GM19397 (cell line): ENCODE data around the gene TMEM134.
A peak's percentile ranks its signal among the peaks of the same experiment; 100 is the strongest.

ENCODE experiments used
- ATAC-seq: cut with Tn5 transposase; IDR thresholded peaks from one replicate; pipeline ENCODE4 v1.9.1; 2021; ENCODE audit warnings: mild to moderate bottlenecking, moderate library complexity; ENCODE audit not compliant: unreplicated experiment

TMEM134 gene

DNA sequence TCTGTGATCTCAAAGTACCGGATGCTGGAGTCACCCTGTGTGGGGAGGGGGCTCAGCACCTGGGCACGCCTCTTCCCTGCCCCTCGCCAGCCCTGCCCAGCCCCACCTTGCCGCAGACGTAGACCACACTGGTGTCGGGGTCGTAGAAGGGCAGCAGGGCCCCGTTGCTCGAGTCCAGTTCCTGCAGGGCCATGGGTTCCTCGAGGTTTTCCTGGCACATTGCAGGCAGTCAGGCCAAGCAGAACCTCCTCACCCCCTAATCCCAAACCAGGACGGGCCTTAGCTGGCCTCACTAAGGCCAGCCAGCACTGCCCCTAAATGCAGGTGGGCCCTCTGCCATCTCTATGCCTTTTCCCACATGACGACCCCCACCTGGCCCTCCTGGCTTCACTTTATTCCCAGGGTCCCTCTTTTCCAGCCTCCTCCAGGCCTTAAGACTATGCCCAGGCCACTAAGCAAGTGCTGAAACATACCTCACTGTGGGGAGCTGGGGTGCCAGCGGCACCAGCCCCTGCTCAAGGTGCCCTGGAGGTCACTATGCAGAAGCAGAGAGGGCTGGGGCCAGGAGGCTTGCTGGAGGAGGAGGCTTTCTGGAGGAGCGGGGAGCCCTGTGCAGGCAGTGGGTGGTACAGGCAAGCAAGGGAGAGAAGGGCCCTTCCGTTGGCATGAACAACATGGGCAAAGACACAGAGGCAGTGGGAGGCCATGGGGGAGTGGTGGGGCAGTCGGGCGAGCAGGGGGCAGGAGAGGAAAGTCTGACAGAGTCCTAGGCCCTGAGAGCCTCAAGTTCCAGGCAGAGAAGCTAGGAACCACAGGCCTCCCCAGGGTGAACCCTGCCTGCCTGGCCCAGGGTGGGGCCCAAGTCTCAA is 28.6 kb downstream of the TMEM134 start:
- no peak for ATAC-seq

- ATAC-seq: no peak
Observed at GRCh38 chr11:67439321-67440228, 29.5 kb downstream of the TMEM134 start.

GRCh38 chr11:67438158-67438902 is 30.7 kb downstream of the TMEM134 start:
- ATAC-seq: no peak

DNA sequence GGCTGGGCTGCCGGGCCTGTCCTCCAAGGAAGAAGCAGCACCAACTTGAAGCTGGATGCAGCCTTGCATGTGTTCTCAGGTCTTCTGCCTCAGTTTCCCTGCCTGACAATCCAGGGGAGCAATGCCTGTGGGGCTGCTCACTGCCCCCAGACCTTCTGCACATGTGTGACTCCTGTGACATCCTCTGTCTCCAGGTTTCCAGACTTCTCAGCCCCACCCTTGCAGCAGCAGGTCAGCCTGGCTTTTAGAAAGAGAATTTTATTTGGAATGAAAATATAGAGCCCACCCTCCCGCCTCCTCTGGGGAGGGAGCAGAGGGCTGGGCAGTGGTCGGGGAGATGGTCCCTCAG is 31.3 kb downstream of the TMEM134 start:
- no peak for ATAC-seq

DNA sequence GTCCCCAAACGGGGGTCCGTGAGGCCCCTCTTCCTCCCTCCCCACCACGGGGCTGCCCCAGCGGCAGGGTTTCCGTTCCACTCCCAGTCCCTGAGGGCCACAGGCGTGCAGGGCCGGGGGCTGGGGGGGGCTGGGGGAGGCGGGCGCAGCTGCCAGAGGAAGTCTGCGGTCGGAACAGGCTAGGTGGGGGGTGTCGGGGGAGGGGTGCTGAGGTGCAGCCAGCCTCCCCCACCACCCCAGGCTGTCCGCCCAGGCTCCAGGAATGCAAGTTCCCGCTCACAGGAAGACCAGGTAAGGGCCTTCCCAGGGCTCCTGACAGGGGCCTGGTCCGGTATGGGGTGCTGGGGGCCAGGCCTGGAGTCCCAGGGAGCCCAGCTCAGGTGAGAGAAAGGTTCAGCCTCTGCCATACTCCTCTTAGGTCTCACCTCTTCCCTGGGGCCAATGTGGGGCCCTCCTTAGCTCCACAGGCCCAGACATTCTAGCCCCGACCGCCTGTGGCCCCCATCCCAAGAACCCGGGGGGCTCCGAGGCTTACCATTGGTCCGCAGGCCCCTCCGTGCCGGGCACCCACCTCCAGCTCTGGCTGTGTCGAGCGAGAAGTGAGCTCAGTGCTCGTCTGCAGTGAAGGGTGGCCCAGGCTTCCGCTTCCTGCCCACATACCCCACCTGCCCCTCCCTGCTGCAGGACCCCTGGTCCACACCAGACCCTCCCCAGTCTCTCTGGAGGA is 31.8 kb downstream of the TMEM134 start, which contains the start of gene PTPRCAP:
PTPRCAP (minus strand) TSS at position 601 of the 727 bp plus-strand sequence; CDS start at position 538, 63 bp downstream.
- peak; percentile 40 for ATAC-seq

DNA sequence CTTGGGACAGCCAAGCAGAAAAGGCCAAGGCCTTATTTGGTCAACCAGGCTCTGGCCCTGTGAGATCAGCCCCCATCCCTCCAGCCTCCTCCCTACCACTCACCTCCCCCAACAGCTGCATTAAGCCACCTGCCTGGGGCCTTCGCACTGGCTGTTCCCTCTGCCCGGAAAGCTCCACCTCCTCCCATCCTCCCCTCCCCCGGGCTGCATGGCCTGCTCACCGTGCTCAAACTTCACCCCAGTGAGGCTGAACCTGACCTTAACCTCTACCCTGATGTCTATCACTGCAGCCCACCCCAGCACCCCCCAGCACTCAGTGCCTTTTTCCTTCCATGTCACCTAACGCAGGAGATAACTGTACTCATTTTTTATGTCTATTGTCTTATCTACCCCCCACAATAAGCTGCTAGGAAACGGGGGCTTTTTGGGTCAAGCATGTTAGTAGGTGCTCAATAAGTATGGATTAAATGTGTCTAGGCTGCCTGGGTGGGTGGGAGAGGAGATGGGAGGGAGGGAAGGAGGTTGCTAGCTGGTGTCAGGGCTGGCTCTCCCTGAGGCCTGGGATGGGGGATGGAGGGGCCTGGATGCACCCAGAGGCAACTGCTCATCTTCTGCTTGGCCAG is 32.5 kb downstream of the TMEM134 start:
- no peak for ATAC-seq

DNA sequence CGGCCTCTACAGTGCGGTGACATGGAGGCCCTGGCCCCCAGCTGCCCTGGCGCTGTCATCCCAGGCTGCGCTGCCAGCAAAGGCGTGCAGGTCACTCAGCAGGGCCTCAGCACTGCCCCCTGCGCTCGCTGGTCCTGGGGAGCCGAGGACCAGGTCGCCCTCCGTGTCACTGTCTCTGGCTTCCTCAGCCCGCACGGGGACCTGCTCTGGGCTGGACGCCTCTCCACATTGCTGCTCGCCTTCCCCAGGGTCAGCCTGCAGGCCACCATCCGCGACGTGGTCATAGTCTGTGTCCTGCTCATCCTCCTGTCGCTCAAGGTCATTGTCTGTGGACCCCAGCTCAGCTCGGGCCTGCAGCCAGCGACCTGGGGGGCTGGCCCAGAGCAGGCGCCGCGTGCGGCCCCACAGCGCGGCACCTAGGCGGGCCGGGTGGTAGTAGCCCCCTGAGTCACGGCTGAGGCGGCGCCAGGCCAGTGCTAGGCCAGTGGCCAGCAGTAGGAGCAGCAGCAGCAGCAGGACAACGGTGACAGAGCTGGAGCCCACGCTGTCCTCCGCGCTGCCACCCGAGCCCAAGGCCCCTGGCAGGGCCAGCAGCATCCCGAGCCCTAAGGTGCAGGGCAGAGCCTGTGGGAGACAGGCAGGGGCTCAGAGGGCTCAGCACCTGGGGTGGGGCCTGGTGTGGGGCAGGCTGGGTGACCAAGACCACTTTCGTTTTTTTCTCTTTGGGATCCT is 33.2 kb downstream of the TMEM134 start:
- no peak for ATAC-seq

DNA sequence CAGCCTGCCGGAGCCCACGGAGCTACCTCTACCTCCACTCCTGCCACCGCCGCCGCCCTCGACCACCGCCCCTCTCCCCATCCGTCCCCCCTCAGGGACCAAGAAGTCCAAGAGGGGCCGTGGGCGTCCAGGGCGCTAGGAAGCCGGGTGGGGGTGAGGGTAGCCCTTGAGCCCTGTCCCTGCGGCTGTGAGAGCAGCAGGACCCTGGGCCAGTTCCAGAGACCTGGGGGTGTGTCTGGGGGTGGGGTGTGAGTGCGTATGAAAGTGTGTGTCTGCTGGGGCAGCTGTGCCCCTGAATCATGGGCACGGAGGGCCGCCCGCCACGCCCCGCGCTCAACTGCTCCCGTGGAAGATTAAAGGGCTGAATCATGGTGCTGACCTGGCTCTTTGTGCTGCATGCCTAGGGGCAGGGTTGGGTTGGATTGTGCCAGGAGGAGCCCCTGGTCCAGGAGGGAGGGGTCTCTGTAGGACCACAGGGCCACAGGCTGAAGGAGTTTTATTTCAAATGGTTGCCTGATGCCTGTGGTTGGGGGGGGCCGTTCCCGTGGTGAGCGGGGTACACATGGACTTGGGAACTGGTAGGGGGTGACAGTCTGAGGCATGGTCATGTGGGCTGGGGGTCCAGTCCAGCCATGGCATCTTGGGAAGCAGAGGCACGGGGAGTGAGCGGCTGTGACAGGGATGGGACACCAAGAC is 33.9 kb downstream of the TMEM134 start:
- ATAC-seq: no peak

DNA sequence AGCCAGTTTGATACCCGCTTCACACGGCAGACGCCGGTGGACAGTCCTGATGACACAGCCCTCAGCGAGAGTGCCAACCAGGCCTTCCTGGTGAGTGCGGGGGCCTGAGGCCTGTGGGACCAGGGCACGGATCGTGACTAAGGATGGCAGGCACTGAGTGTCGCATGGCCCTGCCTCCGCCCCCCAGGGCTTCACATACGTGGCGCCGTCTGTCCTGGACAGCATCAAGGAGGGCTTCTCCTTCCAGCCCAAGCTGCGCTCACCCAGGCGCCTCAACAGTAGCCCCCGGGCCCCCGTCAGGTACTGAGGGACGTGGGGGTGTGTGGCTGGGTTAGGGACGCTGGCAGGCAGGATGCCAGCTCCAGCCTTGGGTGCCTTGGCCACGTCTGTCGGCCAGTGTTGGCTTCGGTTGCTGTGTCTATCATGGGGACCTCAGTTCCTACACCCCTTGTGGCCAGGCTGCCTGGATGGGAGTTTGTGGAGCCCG is 34.6 kb downstream of the TMEM134 start:
- no peak for ATAC-seq

DNA sequence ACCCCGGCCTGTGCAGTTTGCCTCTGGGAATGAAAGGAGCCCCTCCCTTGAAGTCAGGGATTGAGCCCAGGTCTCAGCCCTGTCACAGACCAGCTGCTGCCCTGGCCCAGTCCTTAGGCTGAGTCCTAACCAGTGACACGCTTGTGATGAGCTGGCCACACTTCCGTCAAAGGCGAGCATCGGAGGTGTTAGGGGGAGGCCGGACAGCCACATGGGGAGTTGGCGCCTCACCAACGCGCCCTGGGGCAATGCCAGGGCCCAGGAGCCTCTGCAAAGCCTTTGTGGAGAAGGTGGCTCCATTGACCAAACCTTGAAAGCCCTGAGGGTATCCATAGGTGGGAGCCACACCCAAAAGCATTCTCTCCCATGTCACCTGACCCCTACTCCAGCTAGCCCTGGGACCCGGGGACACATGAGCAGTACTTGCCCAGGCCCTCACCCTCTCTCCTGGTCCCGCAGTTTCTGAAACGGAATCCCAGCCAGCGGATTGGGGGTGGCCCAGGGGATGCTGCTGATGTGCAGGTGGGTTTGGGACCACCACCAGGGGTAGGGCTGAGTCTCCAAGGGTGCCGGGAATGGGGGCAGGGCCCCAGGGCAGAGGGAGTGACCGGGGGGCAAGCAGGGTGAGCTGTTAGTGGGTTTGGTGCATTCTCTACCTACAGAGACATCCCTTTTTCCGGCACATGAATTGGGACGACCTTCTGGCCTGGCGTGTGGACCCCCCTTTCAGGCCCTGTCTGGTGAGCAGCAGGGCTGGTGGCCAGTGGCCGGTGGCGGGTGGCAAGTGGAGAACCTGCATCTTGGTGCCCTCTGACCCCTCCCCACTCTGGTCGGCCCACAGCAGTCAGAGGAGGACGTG is 35.3 kb downstream of the TMEM134 start:
- no peak for ATAC-seq

GRCh38 chr11:67432655-67433349 is 36.2 kb downstream of the TMEM134 start:
- ATAC-seq: no peak

- ATAC-seq: no peak
Observed at GRCh38 chr11:67431346-67432249, 37.5 kb downstream of the TMEM134 start.

- no peak for ATAC-seq
Observed at GRCh38 chr11:67429722-67430121, 39.3 kb downstream of the TMEM134 start.

- no peak for ATAC-seq
Observed at GRCh38 chr11:67429038-67429668, 39.9 kb downstream of the TMEM134 start.
